HL-60/S4 treated with retinoic acid at 250 ng/mL for 4 days and 3 days (cell line): Measurements from ENCODE around the gene WASHC2A.
"Not testable (repeated sequence)": the region's sequence is repeated elsewhere in the genome, so short reads cannot be mapped to it uniquely, and the experiment has no call there.

Experiments used
- in situ Hi-C: fragments of 300-500 bp; cut with MboI; formaldehyde crosslinking; loops from 2 replicates; pipeline ENCODE4 v1.7.0; 2022; ENCODE audit warnings: low sequenced_read_pairs

The WASHC2A gene

DNA sequence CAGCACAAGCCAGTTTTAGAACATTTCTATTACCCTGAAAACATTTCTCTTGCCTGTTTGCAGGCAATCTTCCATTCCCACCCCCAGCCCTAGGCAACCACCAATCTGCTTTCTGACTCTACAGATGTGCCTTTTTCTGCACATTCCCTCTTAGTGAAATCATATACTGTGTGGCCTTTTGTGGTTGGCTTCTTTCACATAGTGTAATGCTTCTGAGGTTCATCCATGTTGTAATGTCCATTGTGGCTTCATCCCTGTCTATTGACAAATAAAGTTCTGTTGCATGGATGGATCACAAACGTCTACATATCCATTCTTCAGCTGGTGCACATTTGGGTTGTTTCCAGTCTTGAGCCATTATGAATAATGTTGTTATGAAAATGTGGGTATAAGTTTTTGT is 77.8 kb downstream of the WASHC2A start:
- in situ Hi-C loops = not testable (repeated sequence)

DNA sequence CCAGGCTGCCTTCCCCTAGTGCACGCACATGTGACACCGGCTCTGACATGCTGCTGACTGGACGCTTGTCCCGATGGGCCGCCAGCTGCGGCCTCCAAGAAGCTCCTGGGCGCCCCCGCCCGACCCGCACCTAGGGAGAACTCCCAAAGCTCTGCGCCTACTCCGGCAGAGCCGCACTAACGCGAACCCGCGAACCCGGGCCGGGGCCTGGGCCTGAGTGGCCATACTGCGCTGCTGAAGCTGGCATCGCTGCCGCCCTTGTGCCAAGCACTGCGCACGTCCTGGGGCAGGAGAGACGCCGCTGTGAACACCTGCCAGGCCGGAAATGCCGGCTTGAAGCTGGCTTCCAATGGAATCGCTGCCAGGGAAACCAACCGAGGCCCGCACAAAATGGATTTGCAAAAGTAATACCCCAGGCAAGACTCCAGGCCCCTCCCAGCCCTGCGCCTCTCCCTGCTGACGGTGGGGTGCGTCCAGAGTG is 85.1 kb downstream of the WASHC2A start:
- in situ Hi-C loops = no loop called here

DNA sequence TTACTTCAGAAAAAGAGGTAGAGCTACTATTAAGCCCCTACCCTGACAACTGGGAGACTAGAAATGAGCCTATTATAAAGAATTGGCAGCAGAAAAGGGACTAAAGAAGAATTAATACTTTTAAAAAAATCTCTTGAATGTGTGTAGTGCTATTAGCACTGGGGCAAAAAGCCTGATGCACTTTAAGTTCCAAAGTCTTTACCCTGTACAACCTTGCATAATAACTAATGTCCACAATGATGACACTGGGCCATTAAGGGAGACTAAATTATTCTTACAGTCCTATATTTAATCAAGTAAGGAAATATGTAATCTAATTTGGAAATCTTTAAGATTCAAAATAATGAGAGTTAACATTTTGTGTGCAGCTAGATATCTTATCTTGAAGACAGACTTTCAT is 90.1 kb downstream of the WASHC2A start:
- in situ Hi-C loops = not testable (repeated sequence)

DNA sequence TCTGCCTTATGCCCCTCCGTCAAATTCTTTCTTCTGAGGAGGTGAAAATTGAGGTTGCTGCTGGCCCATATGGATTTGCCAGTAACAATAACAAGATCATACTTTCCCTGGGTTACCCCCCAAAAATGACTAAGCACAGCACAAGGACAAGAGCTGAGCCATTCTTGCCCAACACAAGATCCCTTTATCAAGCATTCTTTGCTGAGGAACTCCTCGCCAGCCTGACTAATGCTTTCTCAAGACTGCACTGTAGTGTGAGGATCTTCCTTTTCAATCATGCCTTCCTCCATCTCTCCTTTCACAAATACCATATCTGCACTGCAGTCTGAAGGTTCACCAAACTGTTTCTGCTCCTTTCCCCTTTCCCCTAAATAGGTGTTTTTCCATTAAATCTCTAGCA is 92.1 kb downstream of the WASHC2A start:
- in situ Hi-C loops = not testable (repeated sequence)

DNA sequence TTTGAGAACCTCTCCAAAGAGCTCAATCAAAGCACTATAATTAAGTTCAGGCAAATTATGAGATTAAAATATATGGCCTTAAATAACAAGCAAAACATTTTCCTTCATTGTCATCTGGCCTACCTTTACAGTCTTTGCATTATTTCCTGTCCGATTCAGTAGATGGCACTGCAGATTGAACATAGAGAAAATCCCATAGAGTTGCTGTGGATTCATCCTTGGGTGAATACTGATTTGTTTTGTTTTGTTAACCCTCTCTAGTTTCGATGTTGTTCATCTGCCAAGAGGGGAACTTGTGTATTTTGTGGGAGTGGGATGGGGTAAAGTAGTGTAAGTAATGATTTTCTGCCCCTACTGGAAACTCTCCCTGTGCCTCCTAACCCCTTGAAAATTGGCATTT is 97.3 kb downstream of the WASHC2A start:
- in situ Hi-C loops = not testable (repeated sequence)

DNA sequence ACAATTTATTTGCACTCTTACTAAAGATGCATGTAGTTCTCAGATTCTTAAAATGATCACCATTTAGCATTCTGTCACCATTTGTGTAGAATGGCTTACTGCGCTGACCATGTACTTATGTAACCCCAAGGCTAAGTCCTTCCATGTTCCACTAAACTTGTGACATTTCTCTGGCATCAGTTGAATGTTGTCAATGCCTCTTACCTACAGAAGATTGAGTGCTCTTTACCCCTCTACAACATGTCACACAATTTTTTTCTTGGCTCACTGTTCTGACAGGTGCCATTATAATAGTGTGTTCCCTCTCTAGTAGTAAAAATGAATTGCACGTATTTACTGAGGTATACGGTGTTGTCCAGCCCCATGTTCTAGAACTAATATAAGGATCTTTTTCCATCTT is 100.1 kb downstream of the WASHC2A start:
- in situ Hi-C loops = not testable (repeated sequence)

DNA sequence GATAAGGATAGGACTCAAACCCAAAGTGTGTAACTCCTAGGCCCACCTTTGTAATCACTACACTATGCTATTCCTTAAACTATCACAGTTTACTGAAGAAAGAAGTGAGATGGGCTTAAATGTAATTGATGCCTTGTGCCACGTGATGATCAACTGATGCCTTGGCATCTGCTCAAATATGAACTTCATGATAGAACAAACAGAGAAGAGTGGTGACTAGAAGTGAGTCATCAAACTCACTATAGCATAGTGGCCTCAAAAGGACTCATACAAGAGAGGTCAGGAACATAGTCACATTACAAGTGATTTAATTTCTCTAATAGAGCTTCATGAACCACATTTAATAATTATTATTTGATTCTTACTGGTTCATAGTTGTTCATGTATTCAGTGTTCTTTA is 101.8 kb downstream of the WASHC2A start:
- in situ Hi-C loops = not testable (repeated sequence)

DNA sequence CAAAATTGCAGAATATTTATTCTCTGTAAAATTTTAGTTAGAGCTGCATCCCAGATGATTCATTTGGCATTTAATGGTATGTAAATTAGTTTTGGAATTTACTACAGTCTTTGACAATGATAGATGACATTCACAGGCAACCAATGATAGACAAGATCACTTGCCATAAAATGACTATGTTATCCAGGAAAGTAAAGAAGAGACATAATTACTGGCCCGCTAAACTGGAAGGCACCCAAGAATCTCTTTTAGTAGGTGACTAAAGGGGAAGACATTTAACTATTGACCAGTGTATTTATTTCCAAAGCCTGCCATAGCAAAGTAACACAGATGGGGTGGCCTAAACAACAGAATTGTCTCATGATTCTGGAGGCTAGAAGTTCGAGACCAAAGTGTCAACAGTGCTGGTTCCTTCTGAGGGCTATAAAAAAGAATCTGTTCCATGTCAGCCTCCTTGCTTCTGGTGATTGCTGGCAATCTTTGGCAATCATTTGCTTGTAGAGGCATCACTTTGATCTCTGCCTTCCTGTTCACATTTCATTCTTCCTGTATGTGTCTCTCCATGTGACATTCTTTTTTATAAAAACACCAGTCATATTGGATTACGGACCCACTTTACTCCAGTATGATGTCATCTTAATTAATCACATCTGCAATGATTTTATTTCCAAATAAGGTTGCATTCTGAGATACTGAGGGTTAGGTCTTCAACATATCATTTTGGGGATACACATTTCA is 107.2 kb downstream of the WASHC2A start:
- in situ Hi-C loops = not testable (repeated sequence)
